BLaER1 treated with 17β-estradiol and CSF1 and Interleukin-3, amounts not matched to agents 10 nM and 100 nM (cell line): ENCODE measurements around the gene SMAD4.

ENCODE experiments used
- H3K27ac ChIP-seq, 11 experiments: shearing (Covaris generic); formaldehyde crosslinking; 2 replicates each; pipeline ENCODE4 v1.8.1; 2022
- H3K27me3 ChIP-seq, 11 experiments: shearing (Covaris generic); formaldehyde crosslinking; 2 replicates each; pipeline ENCODE4 v1.8.1; 2022
- H3K36me3 ChIP-seq, 11 experiments: shearing (Covaris generic); formaldehyde crosslinking; 2 replicates each; pipeline ENCODE4 v1.8.1; 2022
- H3K4me1 ChIP-seq, 10 experiments: shearing (Covaris generic); formaldehyde crosslinking; 2 replicates each; pipeline ENCODE4 v1.8.1; 2022
- H3K4me2 ChIP-seq, 11 experiments: shearing (Covaris generic); formaldehyde crosslinking; 2 replicates each; pipeline ENCODE4 v1.8.1; 2022
- H3K4me3 ChIP-seq, 10 experiments: shearing (Covaris generic); formaldehyde crosslinking; 2 replicates each; pipeline ENCODE4 v1.8.1; 2022
- H3K9ac ChIP-seq, 11 experiments: shearing (Covaris generic); formaldehyde crosslinking; 2 replicates each; pipeline ENCODE4 v1.8.1; 2022
- H3K9me3 ChIP-seq, 11 experiments: shearing (Covaris generic); formaldehyde crosslinking; replicated peaks in 1 of 11; 2 replicates each; pipeline ENCODE4 v1.8.1; 2022
- H4K20me1 ChIP-seq, 11 experiments: shearing (Covaris generic); formaldehyde crosslinking; 2 replicates each; pipeline ENCODE4 v1.8.1; 2022
- Cebpa-rat ChIP-seq, 11 experiments: shearing (Covaris generic); IDR thresholded peaks; 2 replicates each; pipeline ENCODE4 v1.8.1; 2022

Gene SMAD4

GRCh38 chr18:51013259-51013658 lies 16.8 kb upstream of the SMAD4 start:
- no peak for TF ChIP-seq Cebpa-rat (IDR thresholded peaks at IDR 0.05)
- H3K9ac ChIP-seq: no peak overlapping the region
- peaks cover 6 to 15% (median 11%) of the 10 kb centered on the region in 10 experiments; a peak in 18 of 20 replicates for H3K4me1 ChIP-seq
- no peak overlapping the region for H3K4me2 ChIP-seq
- peaks cover 10 to 26% (median 18%) of the 10 kb centered on the region in 11 experiments; a peak in 21 of 22 replicates for H3K9me3 ChIP-seq
- no peaks in the 10 kb centered on the region for H3K27me3 ChIP-seq
- peaks cover 4 to 25% (median 15%) of the 10 kb centered on the region in 11 experiments; a peak in 14 of 22 replicates for H3K36me3 ChIP-seq
- peaks cover 0 to 7% (median 0%) of the 10 kb centered on the region in 11 experiments; a peak in 2 of 22 replicates for H4K20me1 ChIP-seq
- no peak overlapping the region for H3K27ac ChIP-seq
- no peak overlapping the region for H3K4me3 ChIP-seq

- H3K9ac ChIP-seq: 0 out of 22 replicates have a peak overlapping the region, but pooled peaks of 1 of the 11 experiments have one; percentile 9
- H3K27me3 ChIP-seq: no peaks in the 10 kb centered on the region
- H4K20me1 ChIP-seq: peaks cover 0 to 16% (median 0%) of the 10 kb centered on the region in 11 experiments; a peak in 4 of 22 replicates
- peaks cover 8 to 51% (median 23%) of the 10 kb centered on the region in 11 experiments; a peak in 18 of 22 replicates for H3K36me3 ChIP-seq
- no peak for TF ChIP-seq Cebpa-rat (IDR thresholded peaks at IDR 0.05)
- H3K4me2 ChIP-seq: peak overlapping the region in 7 of 11 experiments; percentile 4 to 50 (median 28); a peak in 10 of 22 replicates
- H3K4me1 ChIP-seq: peaks cover 0 to 12% (median 9%) of the 10 kb centered on the region in 10 experiments; a peak in 12 of 20 replicates
- no peak overlapping the region for H3K27ac ChIP-seq
- H3K4me3 ChIP-seq: no peak overlapping the region
- H3K9me3 ChIP-seq: peaks cover 10 to 26% (median 18%) of the 10 kb centered on the region in 11 experiments; a peak in 21 of 22 replicates
Measured at GRCh38 chr18:51017140-51017879, 12.7 kb upstream of the SMAD4 start.

- Histone ChIP-seq H4K20me1 (peaks cover 0 to 40% (median 0%) of the 10 kb centered on the region in 11 experiments; a peak in 4 of 22 replicates), H3K27me3 (no peaks in the 10 kb centered on the region), H3K36me3 (peaks cover 8 to 48% (median 30%) of the 10 kb centered on the region in 11 experiments; a peak in 19 of 22 replicates), H3K9ac (no peak overlapping the region), H3K4me3 (no peak overlapping the region), H3K9me3 (peaks cover 0 to 20% (median 6%) of the 10 kb centered on the region in 11 experiments; a peak in 11 of 22 replicates), H3K4me1 (peaks cover 14 to 20% (median 18%) of the 10 kb centered on the region in 10 experiments), H3K4me2 (no peak overlapping the region), H3K27ac (no peak overlapping the region)
- TF ChIP-seq Cebpa-rat (IDR thresholded peaks at IDR 0.05): no peak
Measured at GRCh38 chr18:51020536-51020935, 9.5 kb upstream of the SMAD4 start.

GRCh38 chr18:51021226-51021965 lies 8.6 kb upstream of the SMAD4 start:
- no peak for TF ChIP-seq Cebpa-rat (IDR thresholded peaks at IDR 0.05)
- no peak overlapping the region for H3K27ac ChIP-seq
- H3K4me2 ChIP-seq: no peak overlapping the region
- no peak overlapping the region for H3K4me3 ChIP-seq
- H3K4me1 ChIP-seq: peaks cover 21 to 28% (median 24%) of the 10 kb centered on the region in 10 experiments
- H3K9me3 ChIP-seq: peaks cover 0 to 20% (median 8%) of the 10 kb centered on the region in 11 experiments; a peak in 11 of 22 replicates
- no peaks in the 10 kb centered on the region for H3K27me3 ChIP-seq
- H3K36me3 ChIP-seq: peaks cover 12 to 51% (median 37%) of the 10 kb centered on the region in 11 experiments; a peak in 20 of 22 replicates
- peaks cover 0 to 48% (median 0%) of the 10 kb centered on the region in 11 experiments; a peak in 4 of 22 replicates for H4K20me1 ChIP-seq
- no peak overlapping the region for H3K9ac ChIP-seq

- H3K36me3 ChIP-seq: peaks cover 8 to 56% (median 31%) of the 10 kb centered on the region in 11 experiments; a peak in 19 of 22 replicates
- H3K4me2 ChIP-seq: peak overlapping the region; percentile 5 to 93 (median 39); a peak in 18 of 22 replicates
- no peaks in the 10 kb centered on the region for H3K27me3 ChIP-seq
- no peak for TF ChIP-seq Cebpa-rat (IDR thresholded peaks at IDR 0.05)
- H3K9ac ChIP-seq: no peak overlapping the region
- no peak overlapping the region for H3K27ac ChIP-seq
- no peak overlapping the region for H3K4me3 ChIP-seq
- H4K20me1 ChIP-seq: peaks cover 0 to 50% (median 2%) of the 10 kb centered on the region in 11 experiments; a peak in 16 of 22 replicates
- peaks cover 28 to 55% (median 36%) of the 10 kb centered on the region in 10 experiments for H3K4me1 ChIP-seq
- peaks cover 0 to 20% (median 8%) of the 10 kb centered on the region in 11 experiments; a peak in 12 of 22 replicates for H3K9me3 ChIP-seq
Measured at GRCh38 chr18:51025512-51025911, 4.5 kb upstream of the SMAD4 start.

GRCh38 chr18:51028201-51028805 lies 1.7 kb upstream of the SMAD4 start:
- Histone ChIP-seq H3K9ac (peak overlapping the region in 1 of 11 experiments; percentile 99; a peak in 1 of 22 replicates), H3K4me2 (peak overlapping the region; percentile 40 to 97 (median 87); a peak in 20 of 22 replicates), H3K27me3 (no peaks in the 10 kb centered on the region), H3K4me1 (peaks cover 43 to 70% (median 51%) of the 10 kb centered on the region in 10 experiments), H3K36me3 (peaks cover 0 to 54% (median 34%) of the 10 kb centered on the region in 11 experiments; a peak in 17 of 22 replicates), H3K4me3 (no peak overlapping the region), H3K9me3 (peaks cover 0 to 19% (median 8%) of the 10 kb centered on the region in 11 experiments; a peak in 12 of 22 replicates), H4K20me1 (peaks cover 28 to 61% (median 29%) of the 10 kb centered on the region in 11 experiments), H3K27ac (no peak overlapping the region)
- no peak for TF ChIP-seq Cebpa-rat (IDR thresholded peaks at IDR 0.05)

GRCh38 chr18:51029378-51029693 lies 677 bp upstream of the SMAD4 start:
- Histone ChIP-seq H3K9me3 (peaks cover 0 to 9% (median under 1%) of the 10 kb centered on the region in 11 experiments; a peak in 8 of 22 replicates), H3K9ac (peak overlapping the region; percentile 98 to 99 (median 99)), H3K4me3 (peak overlapping the region; percentile 75 to 95 (median 88)), H4K20me1 (peaks cover 35 to 63% (median 39%) of the 10 kb centered on the region in 11 experiments), H3K4me1 (peaks cover 44 to 75% (median 53%) of the 10 kb centered on the region in 10 experiments), H3K27me3 (no peaks in the 10 kb centered on the region), H3K36me3 (peaks cover 1 to 51% (median 31%) of the 10 kb centered on the region in 11 experiments; a peak in 17 of 22 replicates), H3K27ac (peak overlapping the region; percentile 97 to 100 (median 99)), H3K4me2 (peak overlapping the region; percentile 77 to 97 (median 87))
- no peak for TF ChIP-seq Cebpa-rat (IDR thresholded peaks at IDR 0.05)
